Activated CD8-positive, alpha-beta memory T cell treated with anti-CD3 and anti-CD28 coated beads, Interleukin-2, amount 50 U/mL, for 24 hours (primary cell): ENCODE data around the gene ACY1.
"Not testable (repeated sequence)": the region's sequence is repeated elsewhere in the genome, so short reads cannot be mapped to it uniquely, and the experiment has no call there.

Experiments
- DNase-seq: peaks from one replicate; pipeline ENCODE4 v3.0.0-alpha.2; 2020; ENCODE audit errors: extremely low read depth

Gene ACY1

GRCh38 chr3:52025453-52025852 is 42.1 kb downstream of the ACY1 start:
- no peak for DNase-seq

GRCh38 chr3:52026041-52026440 is 42.7 kb downstream of the ACY1 start:
- no peak for DNase-seq

- DNase-seq, result no peak
These were observed 45.2 kb downstream of the ACY1 start for GRCh38 chr3:52028572-52028971.

GRCh38 chr3:52029053-52029452 is 45.7 kb downstream of the ACY1 start:
- DNase-seq, result no peak

GRCh38 chr3:52029535-52029934 is 46.2 kb downstream of the ACY1 start:
- no peak for DNase-seq

GRCh38 chr3:52030714-52031310 is 47.5 kb downstream of the ACY1 start:
- no peak for DNase-seq

- DNase-seq, result no peak
These were observed 48.6 kb downstream of the ACY1 start for GRCh38 chr3:52031896-52032295.

- DNase-seq, result no peak
These were observed 49.5 kb downstream of the ACY1 start for GRCh38 chr3:52032702-52033408.

GRCh38 chr3:52033748-52034147 is 50.4 kb downstream of the ACY1 start:
- not testable (repeated sequence) for DNase-seq

GRCh38 chr3:52034212-52034611 is 50.9 kb downstream of the ACY1 start:
- DNase-seq, result no peak

- no peak for DNase-seq
These were observed 51.3 kb downstream of the ACY1 start for GRCh38 chr3:52034651-52035050.

GRCh38 chr3:52036222-52036694 is 52.9 kb downstream of the ACY1 start:
- DNase-seq, result no peak

GRCh38 chr3:52036829-52037228 is 53.5 kb downstream of the ACY1 start:
- no peak for DNase-seq

GRCh38 chr3:52037291-52037690 is 54.0 kb downstream of the ACY1 start:
- no peak for DNase-seq

- no peak for DNase-seq
These were observed 54.9 kb downstream of the ACY1 start for GRCh38 chr3:52038227-52038626.
